ENCODE data around the gene APLP1. TPM values are rescaled to one million over a fixed set of nuclear protein-coding genes. Genes with fewer than 3 reads are reported as not detected.

APLP1 gene
- total RNA-seq, 2 experiments from 2014 or later: 1.5 to 2.0 TPM

- DNase-seq (no peak), ATAC-seq (peak; percentile 45)
- no peaks in the 10 kb centered on the region for H3K9me3 Mint-ChIP-seq (ENCODE audit: low read depth)
- CTCF ChIA-PET: interaction anchor here (1.0 to 1.2 kb wide), 2 partner anchors 11 to 85 kb away, joined by 3 read pairs; no protein-coding TSS in a partner anchor
- H3K4me1 Mint-ChIP-seq: peaks cover 14% of the 10 kb centered on the region
- H3K27ac Mint-ChIP-seq: no peak overlapping the region
- peaks cover 3% of the 10 kb centered on the region for H3K36me3 Mint-ChIP-seq
- H3K4me3 Mint-ChIP-seq: peak overlapping the region; percentile 11
- peaks cover 54% of the 10 kb centered on the region for H3K27me3 Mint-ChIP-seq
Observed at GRCh38 chr19:35845215-35846037, 22.9 kb upstream of the APLP1 start.

- CTCF ChIA-PET: interaction anchor here (1.0 to 1.4 kb wide), 2 partner anchors 10 to 84 kb away, joined by 3 to 4 read pairs; partner anchors contain the start of gene KIRREL2
- H3K4me1 Mint-ChIP-seq: peaks cover 14% of the 10 kb centered on the region
- DNase-seq: no peak
- H3K27me3 Mint-ChIP-seq: peaks cover 57% of the 10 kb centered on the region
- no peak overlapping the region for H3K4me3 Mint-ChIP-seq
- H3K27ac Mint-ChIP-seq: no peak overlapping the region
- peaks cover 3% of the 10 kb centered on the region for H3K36me3 Mint-ChIP-seq
- H3K9me3 Mint-ChIP-seq (ENCODE audit: low read depth): no peaks in the 10 kb centered on the region
- ATAC-seq: no peak
Observed at GRCh38 chr19:35846038-35846668, 22.2 kb upstream of the APLP1 start.

- Mint-ChIP-seq H3K36me3 (peaks cover 3% of the 10 kb centered on the region), H3K9me3 (ENCODE audit: low read depth) (no peaks in the 10 kb centered on the region), H3K4me3 (no peak overlapping the region), H3K4me1 (peaks cover 14% of the 10 kb centered on the region), H3K27me3 (peaks cover 59% of the 10 kb centered on the region), H3K27ac (no peak overlapping the region)
- DNase-seq (no peak), ATAC-seq (no peak)
- CTCF ChIA-PET: no interaction called here
Observed at GRCh38 chr19:35847911-35848310, 20.5 kb upstream of the APLP1 start.

GRCh38 chr19:35848486-35848885, 19.9 kb upstream of the APLP1 start:
- peaks cover 3% of the 10 kb centered on the region for H3K36me3 Mint-ChIP-seq
- peaks cover 14% of the 10 kb centered on the region for H3K4me1 Mint-ChIP-seq
- no peak overlapping the region for H3K27ac Mint-ChIP-seq
- no peak overlapping the region for H3K4me3 Mint-ChIP-seq
- CTCF ChIA-PET: no interaction called here
- H3K9me3 Mint-ChIP-seq (ENCODE audit: low read depth): no peaks in the 10 kb centered on the region
- H3K27me3 Mint-ChIP-seq: peaks cover 56% of the 10 kb centered on the region
- ATAC-seq (no peak), DNase-seq (no peak)

- peaks cover 3% of the 10 kb centered on the region for H3K36me3 Mint-ChIP-seq
- H3K27me3 Mint-ChIP-seq: peaks cover 51% of the 10 kb centered on the region
- ATAC-seq (no peak), DNase-seq (no peak)
- CTCF ChIA-PET: no interaction called here
- no peak overlapping the region for H3K4me3 Mint-ChIP-seq
- H3K4me1 Mint-ChIP-seq: peaks cover 14% of the 10 kb centered on the region
- no peak overlapping the region for H3K27ac Mint-ChIP-seq
- H3K9me3 Mint-ChIP-seq (ENCODE audit: low read depth): no peaks in the 10 kb centered on the region
Observed at GRCh38 chr19:35848919-35849505, 19.4 kb upstream of the APLP1 start.

- DNase-seq (no peak), ATAC-seq (no peak)
- Mint-ChIP-seq H3K27me3 (peaks cover 44% of the 10 kb centered on the region), H3K9me3 (ENCODE audit: low read depth) (no peaks in the 10 kb centered on the region), H3K4me3 (no peak overlapping the region), H3K27ac (no peak overlapping the region), H3K36me3 (no peaks in the 10 kb centered on the region), H3K4me1 (peaks cover 4% of the 10 kb centered on the region)
- CTCF ChIA-PET: interaction anchor here (0.9 to 1.5 kb wide), 2 partner anchors 14 to 19 kb away, joined by 3 read pairs; no protein-coding TSS in a partner anchor
Observed at GRCh38 chr19:35851213-35852028, 17.0 kb upstream of the APLP1 start.

- H3K27me3 Mint-ChIP-seq: peaks cover 42% of the 10 kb centered on the region
- no peaks in the 10 kb centered on the region for H3K9me3 Mint-ChIP-seq (ENCODE audit: low read depth)
- CTCF ChIA-PET: interaction anchor here (1.5 kb wide), 1 partner anchor 13 kb away, joined by 3 read pairs; no protein-coding TSS in a partner anchor
- DNase-seq: no peak
- no peaks in the 10 kb centered on the region for H3K36me3 Mint-ChIP-seq
- H3K27ac Mint-ChIP-seq: no peak within 1 kb of the TSS
- no peak for ATAC-seq
- H3K4me1 Mint-ChIP-seq: no peaks in the 10 kb centered on the region
- no peak within 1 kb of the TSS for H3K4me3 Mint-ChIP-seq
Observed at GRCh38 chr19:35852029-35852780, 16.2 kb upstream of the APLP1 start, which contains the start of gene NPHS1. Gene NPHS1 (minus strand): TSS chr19:35852504. CDS start chr19:35851837, 667 bp downstream.

GRCh38 chr19:35853038-35853756, 15.2 kb upstream of the APLP1 start:
- Mint-ChIP-seq H3K9me3 (ENCODE audit: low read depth) (no peaks in the 10 kb centered on the region), H3K4me1 (peaks cover 4% of the 10 kb centered on the region), H3K4me3 (no peak overlapping the region), H3K27me3 (peaks cover 45% of the 10 kb centered on the region), H3K36me3 (no peaks in the 10 kb centered on the region), H3K27ac (no peak overlapping the region)
- ATAC-seq (no peak), DNase-seq (no peak)
- CTCF ChIA-PET: interaction anchor here (1.5 kb wide), 1 partner anchor 12 kb away, joined by 3 read pairs; no protein-coding TSS in a partner anchor

- peak; percentile 73 for ATAC-seq
- Mint-ChIP-seq H3K27ac (no peak within 1 kb of the TSS), H3K27me3 (peaks cover 70% of the 10 kb centered on the region), H3K4me3 (peak within 1 kb of the TSS; percentile 71), H3K9me3 (ENCODE audit: low read depth) (no peaks in the 10 kb centered on the region), H3K4me1 (peaks cover 6% of the 10 kb centered on the region), H3K36me3 (no peaks in the 10 kb centered on the region)
- CTCF ChIA-PET: interaction anchor here (1.1 to 1.4 kb wide), 2 partner anchors 10 to 75 kb away, joined by 4 to 5 read pairs; no protein-coding TSS in a partner anchor
- peak; percentile 53 for DNase-seq
Observed at GRCh38 chr19:35856546-35857149, 11.7 kb upstream of the APLP1 start, which contains the start of gene KIRREL2. Gene KIRREL2 (plus strand): TSS chr19:35856911. CDS start chr19:35857120, 209 bp downstream.

- DNase-seq (no peak), ATAC-seq (no peak)
- Mint-ChIP-seq H3K36me3 (no peaks in the 10 kb centered on the region), H3K4me1 (peaks cover 6% of the 10 kb centered on the region), H3K27me3 (peaks cover 73% of the 10 kb centered on the region), H3K9me3 (ENCODE audit: low read depth) (no peaks in the 10 kb centered on the region), H3K4me3 (no peak overlapping the region), H3K27ac (no peak overlapping the region)
- CTCF ChIA-PET: no interaction called here
Observed at GRCh38 chr19:35858311-35858710, 10.1 kb upstream of the APLP1 start.

- DNase-seq: no peak
- Mint-ChIP-seq H3K4me3 (no peak overlapping the region), H3K27me3 (peaks cover 71% of the 10 kb centered on the region), H3K4me1 (peaks cover 6% of the 10 kb centered on the region), H3K27ac (no peak overlapping the region), H3K9me3 (ENCODE audit: low read depth) (no peaks in the 10 kb centered on the region), H3K36me3 (no peaks in the 10 kb centered on the region)
- ATAC-seq: no peak
- CTCF ChIA-PET: no interaction called here
Observed at GRCh38 chr19:35859414-35859813, 9.0 kb upstream of the APLP1 start.

Measured in activated CD8-positive, alpha-beta memory T cell treated with anti-CD3 and anti-CD28 coated beads, Interleukin-2, amount 10 ng/mL, durations not matched to agents 7 days and 5 days (primary cell).